Measurements from ENCODE around the gene MRS2. TPM values are rescaled to one million over a fixed set of nuclear protein-coding genes. Genes with fewer than 3 reads are reported as not detected.

The MRS2 gene
- total RNA-seq, 4 donors from 2014 or later, result 23.1 to 37.8 (median 30.4) TPM

- intact Hi-C loops (cut with DNase I), result no loop called here
- WGBS, 2 donors, result 58 to 70% methylated on average over 4 of the region's 4 CpGs
- Histone ChIP-seq H3K4me3 (replicated peaks in 1 of 3) (no peak overlapping the region), H3K27me3 (no peaks in the 10 kb centered on the region), H3K27ac (no peak overlapping the region), H3K36me3 (no peaks in the 10 kb centered on the region), H3K9me3 (no peaks in the 10 kb centered on the region), H3K4me1 (peaks cover 7 to 12% of the 10 kb centered on the region in 2 donors)
- TF ChIP-seq CTCF (IDR thresholded peaks at IDR 0.05) (no peak), POLR2A (IDR thresholded peaks at IDR 0.05) (no peak)
- DNase-seq, result no peak
Measured at GRCh38 chr6:24401458-24401857, 1.3 kb upstream of the MRS2 start.

- no peak for TF ChIP-seq CTCF (IDR thresholded peaks at IDR 0.05)
- TF ChIP-seq POLR2A (IDR thresholded peaks at IDR 0.05), result no peak
- WGBS, 2 donors, result 4 to 7% methylated on average over 12 of the region's 12 CpGs
- intact Hi-C loops (cut with DNase I), result no loop called here
Measured at GRCh38 chr6:24403501-24403824, 727 bp downstream of the MRS2 start.

GRCh38 chr6:24405262-24405661 is 2.5 kb downstream of the MRS2 start:
- H3K4me1 ChIP-seq, result peaks cover 7 to 12% of the 10 kb centered on the region in 2 donors
- intact Hi-C loops (cut with DNase I), result no loop called here
- H3K27me3 ChIP-seq, result no peaks in the 10 kb centered on the region
- WGBS, 2 donors, result 89 to 90% methylated on average over 5 of the region's 5 CpGs
- no peak for TF ChIP-seq POLR2A (IDR thresholded peaks at IDR 0.05)
- no peak overlapping the region for H3K4me3 ChIP-seq (replicated peaks in 1 of 3)
- no peak for DNase-seq
- H3K36me3 ChIP-seq, result peaks cover 0 to 17% of the 10 kb centered on the region in 2 donors
- H3K9me3 ChIP-seq, result no peaks in the 10 kb centered on the region
- no peak overlapping the region for H3K27ac ChIP-seq

More at GRCh38 chr6:24403501-24403824, 727 bp downstream of the MRS2 start:
- H3K4me3 ChIP-seq (replicated peaks in 1 of 3), result peak overlapping the region; percentile 60 to 92 (median 69)
- H3K9me3 ChIP-seq, result no peaks in the 10 kb centered on the region
- no peak for DNase-seq
- H3K4me1 ChIP-seq, result peaks cover 7 to 12% of the 10 kb centered on the region in 2 donors
- H3K36me3 ChIP-seq, result peaks cover 0 to 9% of the 10 kb centered on the region in 2 donors
- H3K27ac ChIP-seq, result peak overlapping the region in 1 of 3 donors; percentile 65
- H3K27me3 ChIP-seq, result no peaks in the 10 kb centered on the region

- DNase-seq, result no peak
Measured at GRCh38 chr6:24408719-24409410, 6.1 kb downstream of the MRS2 start.

GRCh38 chr6:24410622-24411021 is 7.9 kb downstream of the MRS2 start:
- H3K4me3 ChIP-seq (replicated peaks in 1 of 3), result no peak overlapping the region
- H3K27me3 ChIP-seq, result no peaks in the 10 kb centered on the region
- 98 to 100% methylated on average over 3 of the region's 3 CpGs for WGBS, 2 donors
- H3K4me1 ChIP-seq, result no peaks in the 10 kb centered on the region
- no peak overlapping the region for H3K27ac ChIP-seq
- intact Hi-C loops (cut with DNase I), result no loop called here
- no peaks in the 10 kb centered on the region for H3K9me3 ChIP-seq
- no peak for DNase-seq
- no peak for TF ChIP-seq POLR2A (IDR thresholded peaks at IDR 0.05)
- no peak for TF ChIP-seq CTCF (IDR thresholded peaks at IDR 0.05)
- peaks cover 16 to 39% of the 10 kb centered on the region in 2 donors for H3K36me3 ChIP-seq

More at GRCh38 chr6:24408719-24409410, 6.1 kb downstream of the MRS2 start:
- H3K4me1 ChIP-seq, result peaks cover 4 to 9% of the 10 kb centered on the region in 2 donors
- H3K27ac ChIP-seq, result no peak overlapping the region
- H3K36me3 ChIP-seq, result peaks cover 15 to 28% of the 10 kb centered on the region in 2 donors
- TF ChIP-seq CTCF (IDR thresholded peaks at IDR 0.05), result no peak
- no peak for TF ChIP-seq POLR2A (IDR thresholded peaks at IDR 0.05)
- no peaks in the 10 kb centered on the region for H3K27me3 ChIP-seq
- 90 to 91% methylated on average over 2 of the region's 2 CpGs for WGBS, 2 donors
- intact Hi-C loops (cut with DNase I), result no loop called here
- H3K9me3 ChIP-seq, result no peaks in the 10 kb centered on the region
- no peak overlapping the region for H3K4me3 ChIP-seq (replicated peaks in 1 of 3)
